Measurements from ENCODE around the gene PNPLA5.

DNA sequence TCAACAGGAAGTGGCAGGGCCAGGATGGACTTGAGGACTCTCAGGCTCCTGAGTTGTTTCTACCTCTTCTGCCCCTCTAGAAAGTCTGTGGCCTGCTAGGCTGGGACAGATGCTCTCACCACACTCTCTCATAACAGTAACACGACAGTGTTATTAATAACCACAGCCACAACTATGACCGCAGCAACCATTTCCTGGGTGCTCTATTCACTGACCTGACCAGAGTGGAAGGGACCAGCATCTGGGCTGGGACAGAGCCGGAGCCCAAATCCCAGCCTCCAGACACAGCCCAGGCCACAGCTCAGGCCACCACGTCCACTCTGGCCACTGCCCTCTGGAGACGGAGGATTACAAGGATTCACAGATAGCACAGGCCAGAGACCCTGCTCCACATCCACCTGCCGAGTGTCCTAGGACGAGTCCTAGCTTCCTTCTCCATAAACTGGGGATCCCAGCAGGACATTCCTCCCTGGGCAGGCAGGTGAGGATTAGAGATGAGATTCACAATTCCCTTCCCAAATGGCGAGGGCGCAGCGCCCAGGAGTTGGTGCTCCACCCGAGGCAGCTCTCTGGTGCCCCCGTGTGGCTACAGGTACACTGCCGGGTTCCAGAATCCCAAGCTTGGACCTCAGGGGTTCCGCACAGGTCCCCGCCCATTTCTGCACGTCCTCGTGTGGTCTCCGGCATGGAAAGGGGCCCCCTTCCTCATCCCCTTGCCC, 7.1 kb downstream of the PNPLA5 start:
- TF ChIP-seq CTCF (IDR thresholded peaks at IDR 0.05; ENCODE audit: low read depth, low read length) (peak; percentile 87), EZH2phosphoT487 (IDR thresholded peaks at IDR 0.05; ENCODE audit: low read depth) (no peak)
